ENCODE results near the gene PRDM10.

DNA sequence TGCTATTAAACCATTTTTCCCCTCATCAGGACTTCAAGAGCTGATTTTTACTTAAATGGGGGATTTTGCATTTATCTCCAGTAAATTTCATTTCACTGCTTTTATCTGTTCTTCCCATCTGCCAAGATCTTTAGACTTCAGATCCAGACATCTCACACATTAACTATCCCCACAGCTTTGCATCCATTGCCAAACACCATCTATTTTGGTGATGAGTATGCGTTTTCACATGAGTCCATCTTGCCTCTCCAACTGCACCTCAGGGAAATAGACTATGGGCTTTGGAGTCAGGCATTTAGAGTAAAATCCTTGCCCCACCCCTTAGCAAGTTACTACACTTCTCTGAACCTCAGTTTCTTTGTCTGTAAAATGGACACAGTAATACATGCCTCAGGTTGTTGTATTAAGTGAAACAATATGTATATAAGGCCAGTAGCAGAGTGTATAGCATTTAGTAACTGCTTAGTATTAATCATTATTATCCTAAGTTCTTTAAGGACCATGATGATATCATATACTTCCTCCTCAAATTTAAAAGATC lies 53.6 kb downstream of the PRDM10 start:
- TF ChIP-seq, protein P1, sequence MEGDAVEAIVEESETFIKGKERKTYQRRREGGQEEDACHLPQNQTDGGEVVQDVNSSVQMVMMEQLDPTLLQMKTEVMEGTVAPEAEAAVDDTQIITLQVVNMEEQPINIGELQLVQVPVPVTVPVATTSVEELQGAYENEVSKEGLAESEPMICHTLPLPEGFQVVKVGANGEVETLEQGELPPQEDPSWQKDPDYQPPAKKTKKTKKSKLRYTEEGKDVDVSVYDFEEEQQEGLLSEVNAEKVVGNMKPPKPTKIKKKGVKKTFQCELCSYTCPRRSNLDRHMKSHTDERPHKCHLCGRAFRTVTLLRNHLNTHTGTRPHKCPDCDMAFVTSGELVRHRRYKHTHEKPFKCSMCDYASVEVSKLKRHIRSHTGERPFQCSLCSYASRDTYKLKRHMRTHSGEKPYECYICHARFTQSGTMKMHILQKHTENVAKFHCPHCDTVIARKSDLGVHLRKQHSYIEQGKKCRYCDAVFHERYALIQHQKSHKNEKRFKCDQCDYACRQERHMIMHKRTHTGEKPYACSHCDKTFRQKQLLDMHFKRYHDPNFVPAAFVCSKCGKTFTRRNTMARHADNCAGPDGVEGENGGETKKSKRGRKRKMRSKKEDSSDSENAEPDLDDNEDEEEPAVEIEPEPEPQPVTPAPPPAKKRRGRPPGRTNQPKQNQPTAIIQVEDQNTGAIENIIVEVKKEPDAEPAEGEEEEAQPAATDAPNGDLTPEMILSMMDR (IDR thresholded peaks at IDR 0.05 in 8 of 11, conservative IDR thresholded peaks at IDR 0.05 in 3 of 11): no peak
- TF ChIP-seq POLR2AphosphoS5 (IDR thresholded peaks at IDR 0.05): no peak
